KMS-11 (cell line): Measurements from ENCODE around the gene RSPH6A.

Experiments used
- H2AFZ ChIP-seq: fragments of 200-600 bp; sonication (generic); 2 replicates; pipeline ENCODE4 v1.6.1; 2016; ENCODE audit warnings: antibody characterized with exemption, mixed run types, low read depth
- H3K27ac ChIP-seq: fragments of 200-600 bp; sonication (generic); 2 replicates; pipeline ENCODE4 v1.6.1; 2016; ENCODE audit warnings: mild to moderate bottlenecking, mixed run types
- H3K27me3 ChIP-seq: fragments of 200-600 bp; sonication (generic); 2 replicates; pipeline ENCODE4 v1.6.1; 2017; ENCODE audit warnings: mild to moderate bottlenecking, low read depth, mixed run types, moderate library complexity; ENCODE audit not compliant: insufficient read depth
- H3K36me3 ChIP-seq: fragments of 200-600 bp; sonication (generic); 2 replicates; pipeline ENCODE4 v1.6.1; 2017; ENCODE audit warnings: mild to moderate bottlenecking, mixed run types; ENCODE audit not compliant: insufficient read depth
- H3K4me1 ChIP-seq: fragments of 200-600 bp; sonication (generic); 2 replicates; pipeline ENCODE4 v1.6.1; 2016; ENCODE audit warnings: mild to moderate bottlenecking, low read depth, mixed run types; ENCODE audit not compliant: poor library complexity, severe bottlenecking
- H3K4me2 ChIP-seq: fragments of 200-600 bp; sonication (generic); 2 replicates; pipeline ENCODE4 v1.7.0; 2016; ENCODE audit warnings: mild to moderate bottlenecking, mixed run types
- H3K4me3 ChIP-seq: fragments of 200-600 bp; sonication (generic); IDR thresholded peaks from 2 replicates; pipeline ENCODE4 v1.6.1; 2017; ENCODE audit warnings: low read depth, low read length, mixed read lengths; ENCODE audit not compliant: insufficient read depth
- H3K79me2 ChIP-seq: fragments of 200-600 bp; sonication (generic); 2 replicates; pipeline ENCODE4 v1.6.1; 2016; ENCODE audit warnings: low read depth, mixed run types; ENCODE audit not compliant: insufficient read depth
- H3K9ac ChIP-seq: fragments of 200-600 bp; sonication (generic); 2 replicates; pipeline ENCODE4 v1.6.1; 2016; ENCODE audit warnings: mild to moderate bottlenecking, mixed run types
- H4K20me1 ChIP-seq: fragments of 200-600 bp; sonication (generic); 2 replicates; pipeline ENCODE4 v1.6.1; 2016; ENCODE audit warnings: mild to moderate bottlenecking, mixed run types; ENCODE audit not compliant: insufficient read depth
- CTCF ChIP-seq: fragments of 200-600 bp; sonication (generic); conservative IDR thresholded peaks from 2 replicates; pipeline ENCODE4 v1.6.1; 2017; ENCODE audit warnings: low read depth, mild to moderate bottlenecking, antibody characterized with exemption, low read length, moderate library complexity, mixed read lengths

RSPH6A gene

GRCh38 chr19:45862564-45863334 is 47.6 kb upstream of the RSPH6A start, which contains the start of gene SYMPK:
Gene SYMPK, minus strand, starts transcription at chr19:45863147. Its CDS starts 8,652 bp downstream, at chr19:45854495.
- peak within 1 kb of the TSS; percentile 62 for H3K27ac ChIP-seq
- H3K36me3 ChIP-seq = no peaks in the 10 kb centered on the region; the same call in 1 of the 2 replicates
- no peak within 1 kb of the TSS for H3K4me3 ChIP-seq
- H3K79me2 ChIP-seq = peaks cover 36% of the 10 kb centered on the region; the same call in 1 of the 2 replicates
- peaks cover 41% of the 10 kb centered on the region for H3K27me3 ChIP-seq
- H3K4me1 ChIP-seq = peaks cover 21% of the 10 kb centered on the region
- H3K9ac ChIP-seq = peak within 1 kb of the TSS; percentile 86
- no peaks in the 10 kb centered on the region for H4K20me1 ChIP-seq
- H3K4me2 ChIP-seq = peak within 1 kb of the TSS; percentile 81
- peak within 1 kb of the TSS; percentile 98 for H2AFZ ChIP-seq
- TF ChIP-seq CTCF = no peak

- Histone ChIP-seq H3K9ac (peak overlapping the region; percentile 86), H3K4me1 (peaks cover 21% of the 10 kb centered on the region), H3K27ac (peak overlapping the region; percentile 62), H2AFZ (peak overlapping the region; percentile 54), H3K79me2 (peaks cover 36% of the 10 kb centered on the region; the same call in 1 of the 2 replicates), H4K20me1 (no peaks in the 10 kb centered on the region), H3K4me2 (peak overlapping the region; percentile 74), H3K27me3 (peaks cover 39% of the 10 kb centered on the region), H3K36me3 (no peaks in the 10 kb centered on the region; the same call in 1 of the 2 replicates), H3K4me3 (no peak overlapping the region)
- no peak for TF ChIP-seq CTCF
These were observed 47.1 kb upstream of the RSPH6A start for GRCh38 chr19:45862271-45862563.

- peak overlapping the region; percentile 74; the same call in 1 of the 2 replicates for H3K4me2 ChIP-seq
- H3K9ac ChIP-seq = no peak overlapping the region
- no peak overlapping the region for H3K4me3 ChIP-seq
- H3K27me3 ChIP-seq = peaks cover 23% of the 10 kb centered on the region
- H3K79me2 ChIP-seq = peaks cover 36% of the 10 kb centered on the region; the same call in 1 of the 2 replicates
- H3K27ac ChIP-seq = no peak overlapping the region
- peaks cover 21% of the 10 kb centered on the region for H3K4me1 ChIP-seq
- no peaks in the 10 kb centered on the region; the same call in 1 of the 2 replicates for H3K36me3 ChIP-seq
- H2AFZ ChIP-seq = no peak overlapping the region
- no peaks in the 10 kb centered on the region for H4K20me1 ChIP-seq
- no peak for TF ChIP-seq CTCF
These were observed 45.5 kb upstream of the RSPH6A start for GRCh38 chr19:45860359-45861259.

GRCh38 chr19:45854167-45854778 is 39.2 kb upstream of the RSPH6A start:
- Histone ChIP-seq H3K9ac (no peak overlapping the region), H3K4me3 (no peak overlapping the region), H4K20me1 (peaks cover 4% of the 10 kb centered on the region; the same call in 1 of the 2 replicates), H3K4me1 (no peaks in the 10 kb centered on the region), H3K4me2 (no peak overlapping the region), H3K27me3 (no peaks in the 10 kb centered on the region), H2AFZ (no peak overlapping the region), H3K36me3 (no peaks in the 10 kb centered on the region; the same call in 1 of the 2 replicates), H3K79me2 (peaks cover 5% of the 10 kb centered on the region; the same call in 1 of the 2 replicates), H3K27ac (no peak overlapping the region)
- no peak for TF ChIP-seq CTCF
